Brain microvascular endothelial cell (primary cell): ENCODE results near the gene NKX1-1.
"Not testable (repeated sequence)": the region's sequence is repeated elsewhere in the genome, so short reads cannot be mapped to it uniquely, and the experiment has no call there.

Experiments used
- DNase-seq: peaks from one replicate; pipeline ENCODE4 v3.0.0-alpha.2; 2020
- H3K27ac ChIP-seq: fragments of 250-450 bp; sonication (Bioruptor Pico); 2 replicates; pipeline ENCODE4 v1.5.1; 2020; ENCODE audit warnings: mild to moderate bottlenecking, moderate library complexity
- H3K27me3 ChIP-seq: fragments of 250-450 bp; sonication (Bioruptor Pico); replicated peaks from 2 replicates; pipeline ENCODE4 v1.5.1; 2020; ENCODE audit warnings: mild to moderate bottlenecking
- H3K36me3 ChIP-seq: fragments of 250-450 bp; sonication (Bioruptor Pico); replicated peaks from 2 replicates; pipeline ENCODE4 v1.5.1; 2020; ENCODE audit warnings: mild to moderate bottlenecking
- H3K4me3 ChIP-seq: 2 replicates; pipeline ENCODE4 v1.5.1; 2011; ENCODE audit warnings: low read depth, mild to moderate bottlenecking, control low read depth, low read length, moderate library complexity
- in situ Hi-C: cut with HindIII; loops from 2 replicates; pipeline ENCODE4 v1.10.0; 2017; ENCODE audit warnings: low sequenced_read_pairs, low pct_ligation_motif_present
- TF ChIP-seq, protein P1 (sequence below): IDR thresholded peaks from 2 replicates; pipeline ENCODE4 v1.5.1; 2011; ENCODE audit warnings: low read depth, mild to moderate bottlenecking, moderate library complexity, low read length, control low read depth, inconsistent platforms; ENCODE audit errors: missing control alignments

Gene NKX1-1

DNA sequence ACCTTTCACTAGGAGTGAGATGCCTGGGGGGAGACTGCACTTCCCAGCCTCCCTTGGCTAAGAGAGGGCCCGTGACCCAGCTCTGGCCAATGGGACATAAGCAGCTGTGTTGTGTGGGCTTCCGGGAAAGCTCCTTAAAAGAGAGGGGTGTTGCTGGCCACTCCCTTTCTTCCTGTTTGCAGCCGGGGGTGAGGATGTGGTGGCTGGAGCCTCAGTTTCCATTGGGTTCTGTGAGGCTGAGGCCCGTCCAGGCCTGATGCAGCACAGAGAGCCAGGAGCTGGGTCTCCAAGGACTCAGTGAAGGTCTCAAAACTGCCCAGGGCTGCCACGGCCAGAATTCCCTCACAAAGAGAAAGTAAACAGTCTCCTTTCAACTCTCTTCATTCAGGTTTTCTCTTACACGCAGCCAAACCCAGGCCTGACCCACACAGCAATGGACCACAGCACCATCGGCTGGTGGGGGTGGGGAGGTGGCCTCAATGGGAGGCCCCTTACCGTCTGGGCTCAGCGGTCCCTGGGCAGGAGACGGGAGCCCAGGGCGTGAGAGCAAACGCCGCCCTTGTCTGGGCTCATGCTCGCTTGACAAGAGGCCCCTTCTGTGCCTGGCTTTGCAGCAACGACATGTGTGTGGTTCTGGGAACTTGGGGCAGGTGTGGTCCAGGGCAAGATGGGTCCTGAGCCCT is 6.6 kb downstream of the NKX1-1 start:
- no peak for DNase-seq
- Histone ChIP-seq H3K4me3 (no peak overlapping the region), H3K27ac (no peak overlapping the region), H3K36me3 (no peaks in the 10 kb centered on the region), H3K27me3 (peaks cover 42% of the 10 kb centered on the region)
- TF ChIP-seq, protein P1, sequence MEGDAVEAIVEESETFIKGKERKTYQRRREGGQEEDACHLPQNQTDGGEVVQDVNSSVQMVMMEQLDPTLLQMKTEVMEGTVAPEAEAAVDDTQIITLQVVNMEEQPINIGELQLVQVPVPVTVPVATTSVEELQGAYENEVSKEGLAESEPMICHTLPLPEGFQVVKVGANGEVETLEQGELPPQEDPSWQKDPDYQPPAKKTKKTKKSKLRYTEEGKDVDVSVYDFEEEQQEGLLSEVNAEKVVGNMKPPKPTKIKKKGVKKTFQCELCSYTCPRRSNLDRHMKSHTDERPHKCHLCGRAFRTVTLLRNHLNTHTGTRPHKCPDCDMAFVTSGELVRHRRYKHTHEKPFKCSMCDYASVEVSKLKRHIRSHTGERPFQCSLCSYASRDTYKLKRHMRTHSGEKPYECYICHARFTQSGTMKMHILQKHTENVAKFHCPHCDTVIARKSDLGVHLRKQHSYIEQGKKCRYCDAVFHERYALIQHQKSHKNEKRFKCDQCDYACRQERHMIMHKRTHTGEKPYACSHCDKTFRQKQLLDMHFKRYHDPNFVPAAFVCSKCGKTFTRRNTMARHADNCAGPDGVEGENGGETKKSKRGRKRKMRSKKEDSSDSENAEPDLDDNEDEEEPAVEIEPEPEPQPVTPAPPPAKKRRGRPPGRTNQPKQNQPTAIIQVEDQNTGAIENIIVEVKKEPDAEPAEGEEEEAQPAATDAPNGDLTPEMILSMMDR: no peak
- in situ Hi-C loops: no loop called here

DNA sequence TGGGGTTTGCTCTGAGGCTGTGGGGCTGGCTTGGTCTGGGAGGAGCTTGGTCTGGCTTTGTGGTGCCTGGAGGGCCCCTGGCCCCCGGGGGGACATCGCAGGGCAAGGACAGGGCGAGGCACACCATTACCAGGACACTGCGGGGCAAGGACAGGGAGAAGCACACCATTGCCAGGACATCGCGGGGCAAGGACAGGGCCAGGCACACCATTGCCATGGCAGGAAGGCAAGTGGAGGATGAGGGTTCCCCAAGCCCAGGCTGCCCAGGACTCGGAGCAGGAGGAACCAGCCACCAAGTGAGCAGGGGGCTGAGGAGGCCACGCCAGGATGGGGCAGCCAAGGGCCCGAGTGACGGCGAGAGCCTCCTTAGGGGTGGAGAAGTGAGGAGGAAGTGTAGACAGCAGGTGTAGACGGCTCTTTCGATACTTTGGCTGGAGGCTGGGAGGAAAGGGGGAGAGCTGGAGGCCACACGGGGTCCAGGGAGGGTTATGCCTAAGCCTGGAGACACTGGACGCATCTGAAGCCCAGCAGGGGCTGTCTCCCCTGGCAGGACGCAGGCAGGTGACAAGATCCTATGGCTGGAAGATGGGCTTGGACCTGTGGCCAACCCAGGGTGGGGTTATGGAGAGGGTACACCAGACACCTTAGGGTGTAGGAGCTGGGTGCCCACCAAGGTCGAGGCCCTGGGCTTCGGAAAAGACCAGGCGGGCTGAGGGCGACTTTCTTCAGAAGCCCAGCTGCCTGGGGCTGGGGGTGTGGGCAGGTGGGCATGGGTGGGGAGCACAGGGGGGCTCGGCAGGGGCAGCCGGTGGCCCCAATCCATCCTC is 7.3 kb downstream of the NKX1-1 start:
- Histone ChIP-seq H3K4me3 (no peak overlapping the region), H3K27me3 (peaks cover 35% of the 10 kb centered on the region), H3K36me3 (no peaks in the 10 kb centered on the region), H3K27ac (no peak overlapping the region)
- TF ChIP-seq, protein P1: no peak
- in situ Hi-C loops: no loop called here
- DNase-seq: no peak

DNA sequence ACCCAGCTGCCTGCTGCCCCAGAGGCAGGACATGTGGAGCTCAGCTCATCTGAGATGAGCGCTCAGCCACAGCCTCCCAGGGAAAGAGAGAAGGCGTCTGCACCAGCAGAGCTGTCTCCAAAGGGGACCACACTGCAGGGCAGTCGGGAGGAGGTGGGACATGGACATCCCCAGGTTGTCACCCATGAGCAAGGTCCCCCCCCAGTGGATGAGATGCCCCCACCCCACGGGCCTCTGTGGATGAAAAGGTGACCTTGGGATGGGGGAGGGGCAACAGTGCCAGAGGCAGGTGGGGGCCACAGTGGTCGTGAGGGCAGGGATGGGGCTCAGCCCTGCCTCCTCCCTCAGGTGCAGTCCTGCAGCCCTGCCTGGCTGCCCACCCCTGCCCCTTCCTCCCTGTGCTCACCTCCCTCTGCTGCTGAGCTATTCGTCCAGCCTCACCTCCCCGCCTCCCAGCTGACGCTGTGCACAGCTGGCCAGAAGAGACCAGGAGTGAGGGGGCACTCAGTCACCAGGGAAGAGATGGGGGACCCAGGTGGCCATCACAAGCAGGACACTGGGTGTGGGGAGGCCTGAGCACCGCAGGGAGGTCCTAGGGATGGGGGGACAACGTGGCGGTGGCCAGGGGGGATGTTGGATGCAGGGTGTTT is 9.3 kb downstream of the NKX1-1 start:
- H3K36me3 ChIP-seq: no peaks in the 10 kb centered on the region
- H3K4me3 ChIP-seq: no peak overlapping the region
- DNase-seq: no peak
- no peak overlapping the region for H3K27ac ChIP-seq
- H3K27me3 ChIP-seq: peaks cover 15% of the 10 kb centered on the region
- TF ChIP-seq, protein P1: no peak
- in situ Hi-C loops: no loop called here

DNA sequence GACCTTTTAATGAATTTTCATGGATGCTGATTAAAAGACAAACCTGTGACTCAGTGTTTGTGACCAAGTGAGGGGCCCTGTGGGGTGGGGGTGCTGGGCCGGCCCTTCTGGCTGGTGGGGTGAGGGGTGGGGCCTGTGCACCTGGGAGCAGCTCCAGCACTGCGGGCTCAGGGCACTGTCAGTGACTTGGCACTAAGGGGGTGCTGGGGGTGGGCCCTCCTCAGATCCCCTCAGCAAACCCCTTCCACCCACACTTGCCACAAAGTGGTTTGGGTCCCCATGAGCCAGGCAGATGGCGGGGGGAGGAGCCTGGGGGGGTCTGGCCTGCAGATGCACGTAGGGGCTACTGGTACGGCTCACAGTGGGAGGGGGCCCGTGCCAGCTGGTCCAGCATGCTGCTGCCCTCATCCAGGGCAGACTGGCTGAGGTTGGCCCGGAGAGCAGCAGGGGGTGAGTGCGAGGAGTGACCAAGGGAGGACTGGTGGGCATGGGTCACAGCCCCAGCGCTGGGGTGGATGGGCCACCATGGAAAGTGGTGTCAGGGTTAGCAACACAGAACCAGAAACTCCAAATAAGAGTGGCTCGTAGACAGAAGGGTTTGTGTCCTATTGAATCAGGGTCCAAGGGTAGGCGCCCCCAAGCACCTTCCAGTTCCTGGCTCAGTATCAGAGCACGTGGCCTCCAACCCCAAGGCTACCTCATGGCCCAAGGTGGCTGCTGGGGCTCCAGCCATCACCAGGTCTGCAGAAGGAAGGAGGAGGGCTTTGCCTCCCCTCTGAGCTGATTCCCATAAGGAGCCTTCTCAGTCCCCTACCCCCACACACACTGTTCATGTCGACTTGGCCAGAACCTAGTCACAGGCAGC is 10.1 kb downstream of the NKX1-1 start:
- TF ChIP-seq, protein P1: no peak
- in situ Hi-C loops: no loop called here
- Histone ChIP-seq H3K27me3 (peaks cover 8% of the 10 kb centered on the region), H3K27ac (no peak overlapping the region), H3K36me3 (no peaks in the 10 kb centered on the region), H3K4me3 (no peak overlapping the region)
- no peak for DNase-seq

DNA sequence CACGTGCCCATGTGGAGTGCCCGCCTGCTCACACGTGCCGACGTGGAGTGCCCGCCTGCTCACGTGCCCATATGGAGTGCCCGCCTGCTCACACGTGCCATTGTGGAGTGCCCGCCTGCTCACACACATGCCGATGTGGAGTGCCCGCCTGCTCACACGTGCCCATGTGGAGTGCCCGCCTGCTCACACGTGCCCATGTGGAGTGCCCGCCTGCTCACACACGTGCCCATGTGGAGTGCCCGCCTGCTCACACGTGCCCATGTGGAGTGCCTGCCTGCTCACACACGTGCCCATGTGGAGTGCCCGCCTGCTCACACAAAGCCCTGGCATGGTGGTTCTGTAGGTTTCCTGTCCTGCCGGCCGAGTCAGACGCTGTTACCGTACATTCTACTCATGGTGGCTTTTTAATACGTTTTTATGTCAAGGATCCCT is 10.8 kb downstream of the NKX1-1 start:
- H3K36me3 ChIP-seq, H3K27me3 ChIP-seq, H3K4me3 ChIP-seq, DNase-seq, in situ Hi-C loops, H3K27ac ChIP-seq: not testable (repeated sequence)

DNA sequence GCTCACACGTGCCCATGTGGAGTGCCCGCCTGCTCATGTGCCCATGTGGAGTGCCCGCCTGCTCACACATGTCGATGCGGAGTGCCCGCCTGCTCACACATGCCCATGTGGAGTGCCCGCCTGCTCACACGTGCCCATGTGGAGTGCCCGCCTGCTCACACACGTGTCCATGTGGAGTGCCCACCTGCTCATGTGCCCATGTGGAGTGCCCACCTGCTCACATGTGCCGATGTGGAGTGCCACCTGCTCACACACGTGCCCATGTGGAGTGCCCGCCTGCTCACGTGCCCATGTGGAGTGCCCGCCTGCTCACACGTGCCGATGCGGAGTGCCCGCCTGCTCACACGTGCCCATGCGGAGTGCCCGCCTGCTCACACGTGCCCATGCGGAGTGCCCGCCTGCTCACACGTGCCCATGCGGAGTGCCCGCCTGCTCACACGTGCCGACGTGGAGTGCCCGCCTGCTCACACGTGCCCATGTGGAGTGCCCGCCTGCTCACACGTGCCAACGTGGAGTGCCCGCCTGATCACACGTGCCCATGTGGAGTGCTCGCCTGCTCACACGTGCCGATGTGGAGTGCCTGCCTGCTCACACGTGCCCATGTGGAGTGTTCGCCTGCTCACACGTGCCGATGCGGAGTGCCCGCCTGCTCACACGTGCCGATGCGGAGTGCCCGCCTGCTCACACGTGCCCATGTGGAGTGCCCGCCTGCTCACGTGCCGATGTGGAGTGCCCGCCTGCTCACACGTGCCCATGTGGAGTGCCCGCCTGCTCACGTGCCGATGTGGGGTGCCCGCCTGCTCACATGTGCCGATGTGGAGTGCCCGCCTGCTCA is 11.5 kb downstream of the NKX1-1 start:
- H3K27ac ChIP-seq, H3K4me3 ChIP-seq, in situ Hi-C loops, DNase-seq, H3K27me3 ChIP-seq, H3K36me3 ChIP-seq: not testable (repeated sequence)
